H54 (cell line): ENCODE results near the gene PDXDC1.
"Not testable (repeated sequence)": the region's sequence is repeated elsewhere in the genome, so short reads cannot be mapped to it uniquely, and the experiment has no call there.

ENCODE experiments used
- DNase-seq: peaks from one replicate; pipeline ENCODE4 v3.0.0; 2011; ENCODE audit warnings: low spot score, mixed read lengths; ENCODE audit not compliant: insufficient read length
- FAIRE-seq: peaks from 3 replicates; lab custom pipeline; 2011; peaks lifted over from hg19 to GRCh38; lab: Jason Lieb, UNC
- POLR2A ChIP-seq: IDR thresholded peaks from 2 replicates; pipeline ENCODE4 v1.6.1; 2011; ENCODE audit warnings: low read depth, mild to moderate bottlenecking, low read length

The PDXDC1 gene

DNA sequence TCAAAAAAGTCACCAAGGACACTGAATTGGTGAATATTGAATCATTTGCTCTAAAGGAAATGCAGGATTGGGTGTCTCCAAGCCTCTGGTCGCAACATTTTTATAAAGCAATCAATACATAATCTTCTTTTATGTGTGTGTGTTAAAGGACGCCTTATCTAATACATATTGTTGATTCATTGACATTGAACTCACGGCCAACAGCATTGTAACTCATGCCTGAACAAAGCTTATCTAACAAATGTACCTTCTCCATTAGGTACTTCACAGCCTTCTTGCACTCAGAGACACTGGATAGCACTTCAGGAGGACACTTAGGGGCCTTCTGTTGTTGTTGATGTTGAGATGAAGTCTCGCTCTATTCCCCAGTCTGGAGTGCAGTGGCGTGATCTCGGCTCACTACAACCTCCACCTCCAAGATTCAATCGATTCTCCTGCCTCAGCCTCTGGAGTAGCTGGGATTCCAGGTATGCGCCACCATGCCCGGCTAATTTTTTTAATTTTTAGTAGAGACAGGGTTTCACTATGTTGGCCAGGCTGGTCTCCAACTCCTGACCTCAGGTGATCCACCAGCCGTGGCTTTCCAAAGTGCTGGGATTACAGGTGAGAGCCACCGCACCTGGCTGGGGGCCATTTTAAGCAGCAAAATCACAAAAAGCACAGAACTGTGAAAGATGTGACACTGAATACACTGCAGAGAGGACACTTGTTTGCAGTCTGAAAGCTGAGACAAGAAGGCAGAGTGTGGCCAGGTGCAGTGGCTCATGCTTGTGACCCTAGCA is 13.2 kb upstream of the PDXDC1 start:
- no peak for TF ChIP-seq POLR2A
- FAIRE-seq = no peak
- DNase-seq = no peak

DNA sequence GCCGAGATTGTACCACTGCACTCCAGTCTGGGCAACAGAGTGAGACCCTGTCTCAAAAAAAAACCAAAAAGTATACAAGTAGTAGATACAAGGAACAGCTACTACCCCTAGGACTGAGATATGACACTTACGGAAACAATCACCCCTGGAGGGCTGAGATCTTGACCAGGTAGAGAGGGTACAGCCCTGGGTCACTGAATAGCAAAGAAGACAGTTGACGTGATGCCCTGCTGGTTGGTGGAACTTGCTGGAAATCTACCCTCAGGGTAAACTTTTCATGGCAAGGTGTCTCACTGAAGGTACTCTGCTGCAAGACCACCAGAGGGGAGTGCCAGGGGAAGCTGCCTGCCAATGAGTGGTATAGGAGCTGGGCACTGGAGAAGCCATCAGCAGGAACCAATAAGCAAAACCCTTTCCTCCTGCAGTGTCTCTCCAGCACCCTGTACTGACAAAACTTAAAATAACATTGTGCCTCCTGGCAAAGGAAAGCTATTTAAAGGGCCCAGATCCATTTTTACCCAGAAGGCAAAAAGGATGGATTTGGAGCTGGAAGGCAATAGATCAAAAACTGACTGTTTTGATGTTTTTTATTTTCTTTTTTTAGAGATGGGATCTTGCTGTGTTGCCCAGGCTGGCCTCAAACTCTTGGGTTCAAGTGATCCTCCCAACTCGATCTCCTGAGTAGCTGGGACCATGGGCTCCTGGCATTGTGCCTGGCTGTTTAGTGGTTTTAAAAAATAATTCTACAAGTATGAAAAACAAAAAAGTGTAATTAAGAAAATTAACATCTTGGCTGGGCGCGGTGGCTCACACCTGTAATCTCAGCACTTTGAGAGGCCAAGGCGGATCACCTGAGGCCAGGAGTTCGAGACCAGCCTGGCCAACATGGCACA is 11.3 kb upstream of the PDXDC1 start:
- no peak for FAIRE-seq
- no peak for TF ChIP-seq POLR2A
- no peak for DNase-seq

DNA sequence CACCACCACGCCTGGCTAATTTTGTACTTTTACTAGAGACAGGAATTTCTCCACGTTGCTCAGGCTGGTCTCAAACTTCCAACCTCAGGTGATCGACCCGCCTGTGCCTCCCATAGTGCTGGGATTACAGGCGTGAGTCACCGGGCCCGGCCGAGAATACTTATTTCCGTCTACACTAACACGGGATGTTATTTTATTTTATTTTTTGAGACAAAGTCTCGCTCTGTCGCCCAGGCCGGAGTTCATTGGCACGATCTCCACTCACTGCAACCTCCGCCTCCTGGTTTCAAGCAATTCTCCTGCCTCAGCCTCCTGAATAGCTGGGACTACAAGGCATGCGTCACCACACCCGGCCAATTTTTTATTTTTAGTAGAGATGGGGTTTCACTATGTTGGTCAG is 9.5 kb upstream of the PDXDC1 start:
- no peak for FAIRE-seq

DNA sequence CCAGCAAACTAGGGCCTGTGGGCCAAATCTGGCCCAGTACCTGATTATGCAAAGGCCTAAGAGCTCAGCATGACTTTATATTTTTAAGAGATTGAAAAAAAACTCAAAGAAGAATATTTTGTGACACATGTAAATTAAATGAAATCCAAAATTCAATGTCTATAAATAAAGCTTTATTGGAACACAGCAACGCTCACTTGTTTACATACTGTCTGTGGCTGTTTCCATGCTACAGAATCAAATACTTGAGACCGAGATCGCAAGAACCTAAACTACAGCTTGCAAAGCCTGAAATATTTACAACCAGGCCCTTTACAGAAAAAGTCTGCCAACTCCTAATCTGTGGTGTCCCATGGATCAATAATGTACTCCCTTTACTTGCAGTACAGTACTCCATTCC is 5.0 kb upstream of the PDXDC1 start:
- not testable (repeated sequence) for FAIRE-seq, DNase-seq

More for the DNA sequence above, 9.5 kb upstream of the PDXDC1 start:
- no peak for TF ChIP-seq POLR2A
- DNase-seq = no peak

DNA sequence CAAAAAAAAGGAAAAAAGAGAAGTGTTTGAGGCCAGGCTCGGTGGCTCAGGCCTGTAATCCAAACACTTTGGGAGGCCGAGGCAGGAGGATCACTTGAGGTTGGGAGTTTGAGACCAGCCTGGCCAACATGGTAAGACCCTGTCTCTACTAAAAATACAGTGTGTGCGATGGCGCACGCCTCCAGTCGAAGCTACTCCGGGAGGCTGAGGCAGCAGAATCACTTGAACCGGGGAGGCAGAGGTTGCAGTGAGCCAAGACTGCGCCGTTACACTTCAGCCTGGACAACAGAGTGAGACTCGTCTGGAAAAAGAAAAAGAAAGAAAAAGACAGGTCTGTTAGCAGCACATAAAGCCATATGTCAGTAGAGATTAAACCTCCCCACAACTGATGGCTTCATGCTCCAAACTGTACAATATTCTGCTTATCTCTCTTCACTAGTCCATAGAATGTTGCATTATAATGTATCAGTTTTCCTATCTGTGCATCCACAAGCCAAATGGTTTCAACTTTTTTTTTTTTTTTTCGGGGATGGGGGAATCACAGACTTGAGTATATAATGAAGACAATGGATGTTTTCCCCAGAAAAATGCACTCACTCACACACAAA is 3.1 kb upstream of the PDXDC1 start:
- DNase-seq, FAIRE-seq: not testable (repeated sequence)

DNA sequence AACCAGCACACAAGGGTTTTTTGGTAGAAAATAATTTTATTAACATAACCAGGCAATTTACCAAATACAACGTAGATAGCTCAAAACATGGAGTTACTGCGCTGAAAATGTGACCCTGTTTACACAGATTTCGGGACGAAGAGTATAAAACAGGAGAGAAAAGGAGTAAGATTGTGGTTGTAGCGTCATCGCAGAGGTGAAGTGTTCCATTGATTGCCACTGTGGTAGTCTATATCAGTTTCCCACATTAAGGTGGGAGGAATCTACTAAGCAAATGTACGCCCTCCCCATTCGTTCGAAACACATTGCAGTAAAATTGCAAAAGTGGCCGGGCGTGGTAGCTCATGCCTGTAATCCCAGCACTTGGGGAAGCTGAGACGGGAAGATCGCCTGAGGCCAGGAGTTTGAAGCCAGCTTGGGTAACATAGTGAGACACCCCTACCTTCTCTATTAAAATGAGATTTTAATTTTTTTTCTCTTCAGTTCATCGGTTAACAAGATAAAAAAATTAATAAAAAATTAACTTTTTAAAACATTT is 972 bp upstream of the PDXDC1 start:
- not testable (repeated sequence) for DNase-seq, FAIRE-seq

DNA sequence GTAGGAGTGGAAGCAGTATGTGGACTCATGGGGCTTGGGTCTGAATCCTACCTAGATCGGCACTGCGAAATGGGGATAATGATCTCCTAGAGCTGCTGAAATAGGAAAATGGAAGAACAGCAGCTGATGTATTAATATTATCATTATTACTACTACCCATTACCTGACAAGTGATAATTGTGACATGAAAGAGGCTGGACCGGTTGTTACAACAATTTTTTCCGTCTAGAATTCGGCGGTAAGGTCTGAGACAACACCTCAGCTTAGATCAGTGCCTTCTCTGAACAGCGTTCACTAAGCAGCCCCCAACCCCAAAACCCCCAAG is 533 bp upstream of the PDXDC1 start:
- not testable (repeated sequence) for FAIRE-seq, DNase-seq
- peak; percentile 32; the same call in 1 of the 2 replicates for TF ChIP-seq POLR2A

DNA sequence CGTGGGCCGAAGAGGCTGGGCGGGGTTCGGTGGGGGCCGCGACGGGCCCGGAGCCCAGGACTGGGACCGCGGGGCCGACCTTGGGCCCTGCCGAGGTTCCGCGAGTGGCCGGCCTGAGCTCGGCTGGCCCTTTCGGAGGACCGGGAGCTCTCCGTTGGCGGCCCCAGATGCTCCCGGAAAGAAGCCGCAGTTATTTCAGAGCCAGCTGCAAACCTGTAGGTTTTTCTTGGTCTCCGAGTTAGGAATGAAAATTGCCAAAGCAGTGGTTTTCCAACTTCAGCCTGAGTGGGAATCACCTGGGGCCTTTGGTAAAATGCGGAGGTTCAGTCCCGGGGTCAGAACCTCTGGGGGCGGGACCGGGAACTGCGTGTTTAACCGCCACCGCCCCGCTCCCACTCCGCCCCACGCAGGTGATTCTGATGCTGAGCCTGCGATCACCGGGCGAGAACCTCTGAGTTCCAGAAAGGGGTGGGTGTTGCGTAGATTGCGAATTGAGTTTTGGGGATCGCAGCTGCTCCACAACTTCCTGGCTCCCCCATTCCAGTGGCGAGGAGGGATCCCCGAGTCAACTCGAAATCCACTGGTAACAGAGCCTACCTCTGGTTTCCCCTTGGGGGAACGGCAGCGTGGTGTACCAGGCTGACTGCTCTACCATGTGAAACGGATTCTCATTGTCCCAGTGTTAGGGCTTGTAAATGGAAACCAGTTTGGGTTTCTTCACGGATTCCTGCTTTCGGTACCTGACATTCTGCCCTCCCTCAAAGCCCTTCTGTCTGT is 780 bp downstream of the PDXDC1 start:
- not testable (repeated sequence) for DNase-seq, FAIRE-seq

DNA sequence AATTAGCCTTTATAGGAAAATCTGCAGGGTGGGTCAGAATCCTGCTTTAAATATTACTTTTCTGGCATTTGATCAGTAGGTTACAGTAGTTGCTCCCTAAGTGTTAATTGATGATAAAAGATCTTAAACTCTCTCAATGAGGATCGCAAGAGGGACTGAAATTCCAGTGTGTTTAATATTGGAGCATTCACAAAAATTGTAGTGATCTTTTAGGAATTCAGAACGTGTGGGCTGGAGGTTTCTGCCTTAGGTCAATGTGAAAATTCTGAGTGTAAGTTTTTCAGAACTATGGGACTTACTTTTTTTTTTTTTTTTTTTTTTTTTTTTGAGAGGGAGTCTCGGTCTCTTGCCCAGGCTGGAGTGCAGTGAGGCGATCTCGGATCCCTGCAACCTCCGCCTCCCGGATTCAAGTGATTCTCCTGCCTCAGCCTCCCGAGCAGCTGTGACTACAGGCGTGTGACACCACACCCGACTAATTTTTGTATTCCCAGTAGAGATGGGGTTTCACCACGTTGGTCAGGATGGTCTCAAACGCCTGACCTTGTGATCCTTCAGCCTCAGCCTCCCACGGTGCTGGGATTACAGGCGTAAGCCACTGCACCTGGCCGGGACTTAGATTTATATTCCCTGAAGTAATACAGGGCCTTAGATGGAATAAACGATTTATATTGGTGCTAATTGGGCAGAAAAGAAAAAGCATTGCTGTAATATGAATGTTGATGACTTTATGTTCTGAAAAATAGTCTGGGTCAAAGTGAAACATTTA is 2.3 kb downstream of the PDXDC1 start:
- not testable (repeated sequence) for FAIRE-seq

DNA sequence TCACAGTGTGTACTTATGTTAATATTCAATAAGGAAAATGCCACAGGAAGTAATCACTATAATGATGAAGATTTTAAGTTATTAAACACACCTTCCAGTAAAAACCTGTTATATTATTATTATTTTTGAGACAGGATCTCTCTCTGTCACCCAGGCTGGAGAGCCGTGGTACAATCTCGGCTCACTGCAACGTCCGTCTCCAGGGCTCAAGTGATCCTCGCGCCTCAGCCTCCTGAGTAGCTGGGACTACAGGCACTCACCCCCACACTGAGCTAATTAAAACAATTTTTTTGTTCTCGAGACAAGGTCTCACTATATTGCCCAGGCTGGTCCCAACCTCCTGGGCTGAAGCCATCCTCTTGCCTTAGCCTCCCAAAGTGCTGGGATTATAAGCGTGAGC is 3.5 kb downstream of the PDXDC1 start:
- not testable (repeated sequence) for DNase-seq, FAIRE-seq

More for the DNA sequence above, 2.3 kb downstream of the PDXDC1 start:
- not testable (repeated sequence) for DNase-seq

DNA sequence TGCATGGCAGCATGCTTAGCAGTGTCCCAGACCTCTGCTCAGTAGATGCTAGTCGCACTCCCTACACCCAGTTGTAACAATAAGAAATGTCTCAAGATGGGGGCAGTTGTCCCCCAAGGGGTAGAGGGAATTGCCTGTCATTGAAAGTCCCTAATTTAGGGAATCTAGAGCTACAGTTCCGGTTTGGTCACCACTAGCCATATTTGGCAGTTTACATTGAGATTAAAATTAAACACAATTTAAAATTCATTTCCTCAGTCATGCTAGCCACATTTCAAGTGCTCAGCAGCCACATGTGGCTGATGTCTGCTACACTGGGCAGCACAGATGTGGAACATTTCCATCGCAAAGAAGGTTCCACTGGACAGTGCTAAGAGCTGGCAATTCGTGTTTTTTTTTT is 4.1 kb downstream of the PDXDC1 start:
- FAIRE-seq, DNase-seq: not testable (repeated sequence)

DNA sequence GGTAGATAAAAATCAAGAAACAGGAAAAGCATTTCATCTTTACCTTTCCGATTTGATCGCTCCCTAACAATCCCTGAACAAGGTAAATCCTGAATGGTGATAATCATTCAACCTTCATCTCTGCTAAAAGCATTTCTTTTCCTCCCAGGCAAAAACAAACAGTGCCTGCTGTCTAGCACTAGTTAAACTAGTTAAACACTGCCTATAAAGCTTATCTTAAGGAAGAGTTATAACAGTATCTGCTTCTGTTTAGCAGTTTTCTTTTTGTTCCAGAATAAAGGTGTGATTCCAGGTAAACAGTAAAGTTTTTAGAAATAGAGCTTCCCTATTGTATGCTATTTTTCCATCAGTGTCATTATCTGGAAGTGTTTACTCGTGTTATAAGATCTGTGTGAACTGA is 6.4 kb downstream of the PDXDC1 start:
- not testable (repeated sequence) for FAIRE-seq, DNase-seq

DNA sequence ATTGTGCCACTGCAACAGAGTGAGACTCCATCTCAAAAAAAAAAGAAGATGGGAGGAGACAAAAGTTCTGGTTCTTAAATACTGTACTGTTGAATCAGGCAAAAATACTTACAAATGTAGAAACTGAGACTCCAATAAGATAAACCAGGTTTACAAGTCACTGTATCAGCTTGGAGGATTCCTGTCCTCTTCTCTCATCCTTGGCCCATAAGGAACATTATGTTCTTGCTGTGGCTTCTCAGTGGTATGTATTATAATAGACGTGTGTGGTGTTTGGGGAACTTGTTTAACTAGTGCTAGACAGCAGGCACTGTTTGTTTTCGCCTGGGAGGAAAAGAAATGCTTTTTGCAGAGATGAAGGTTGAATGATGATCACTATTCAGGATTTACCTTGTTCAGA is 7.7 kb downstream of the PDXDC1 start:
- DNase-seq = not testable (repeated sequence)

DNA sequence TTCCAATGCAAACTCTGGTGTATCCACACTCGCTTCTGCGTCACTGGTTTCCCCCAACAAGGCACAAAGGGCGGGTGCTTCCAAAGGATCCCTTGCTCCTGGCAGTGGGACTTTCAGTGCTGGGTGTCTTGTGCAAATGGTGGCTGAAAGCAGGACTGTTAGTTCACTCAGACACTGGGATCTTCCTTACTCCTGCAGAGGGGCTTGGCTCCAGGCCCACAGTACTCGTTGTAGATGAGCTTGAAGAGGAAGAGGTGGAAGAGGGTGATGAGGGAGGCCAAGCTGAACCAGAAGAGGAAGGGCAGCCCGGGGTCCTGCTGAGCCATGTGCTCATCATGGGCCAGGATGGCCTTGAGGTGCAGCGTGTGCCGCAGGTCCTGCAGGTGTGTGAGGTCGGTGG is 13.3 kb downstream of the PDXDC1 start:
- not testable (repeated sequence) for FAIRE-seq, DNase-seq

More for the DNA sequence above, 7.7 kb downstream of the PDXDC1 start:
- FAIRE-seq = not testable (repeated sequence)

DNA sequence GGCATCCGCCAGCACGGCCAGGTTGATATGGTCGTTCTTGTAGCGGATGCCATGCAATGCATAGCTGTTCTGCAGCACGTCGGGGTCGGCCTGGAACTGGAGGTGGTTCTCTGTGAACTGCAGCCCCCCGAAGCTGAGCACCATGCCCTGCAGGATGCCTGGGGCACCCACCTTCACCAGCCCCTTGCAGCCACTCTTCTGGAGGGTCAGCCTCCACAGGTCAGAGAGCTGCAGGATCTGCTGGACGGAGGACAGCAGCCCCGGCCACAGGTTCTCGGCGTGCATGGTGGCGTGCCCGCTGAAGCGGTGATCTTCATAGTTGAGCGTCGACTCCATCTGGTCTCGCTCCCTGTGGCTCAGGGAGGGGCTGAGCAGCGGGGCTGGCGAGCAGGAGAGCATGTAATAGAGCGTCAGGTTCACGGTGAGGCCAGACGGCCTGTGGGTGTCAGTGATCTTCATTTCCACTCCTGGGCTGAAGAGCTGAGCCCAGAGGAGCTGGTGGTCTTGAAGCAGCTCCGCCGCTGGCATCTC is 13.9 kb downstream of the PDXDC1 start:
- not testable (repeated sequence) for DNase-seq, FAIRE-seq

DNA sequence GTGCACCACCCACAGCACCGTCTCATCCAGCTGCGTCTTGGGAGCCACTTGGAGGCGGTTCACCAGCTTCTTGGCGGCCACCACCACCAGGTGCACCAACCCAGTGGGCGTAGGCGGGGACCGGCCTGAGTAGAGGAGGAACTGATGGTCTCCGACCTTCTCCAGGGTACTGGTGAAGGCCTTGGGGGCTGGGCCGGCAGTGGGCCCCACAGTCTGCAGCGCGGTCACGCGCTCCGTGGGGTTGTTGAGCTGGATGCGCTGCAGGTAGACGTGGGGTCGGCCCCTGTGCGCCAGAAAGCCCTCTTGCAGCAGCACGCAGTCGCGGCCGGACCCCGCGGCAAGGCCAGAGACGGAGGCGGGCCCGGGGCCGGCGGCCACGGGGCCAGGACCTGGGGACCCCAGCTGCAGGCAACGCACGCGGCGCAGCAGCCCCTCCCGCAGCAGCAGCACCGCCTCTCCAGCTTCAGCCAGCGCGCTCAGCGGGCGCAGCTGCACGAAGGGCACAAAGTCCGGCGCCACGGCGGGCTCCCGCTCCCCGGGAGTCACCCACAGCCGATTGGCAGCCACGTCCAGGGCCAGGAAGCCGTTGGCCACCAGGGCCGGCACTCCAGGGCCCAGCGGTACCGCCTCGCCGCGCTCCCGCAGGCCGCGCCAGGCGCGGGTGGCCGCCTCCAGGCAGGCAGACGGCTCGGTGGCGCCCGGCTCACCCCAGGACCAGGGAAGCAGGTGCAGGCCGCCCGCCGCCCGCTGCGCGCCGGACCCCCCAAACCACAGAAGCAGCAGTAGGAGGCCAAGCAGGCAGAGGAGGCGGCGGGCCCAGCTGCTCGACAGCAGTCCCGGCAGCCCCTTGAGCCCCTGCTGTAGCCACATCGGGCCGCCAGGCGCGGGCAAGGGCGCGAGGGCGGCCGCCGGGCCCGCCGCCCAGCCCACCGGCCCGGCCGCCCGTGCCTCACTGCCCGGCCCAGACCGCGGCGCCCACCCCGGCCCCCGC is 14.8 kb downstream of the PDXDC1 start:
- DNase-seq, FAIRE-seq: not testable (repeated sequence)
